T-cell (primary cell): ENCODE measurements around the gene TBC1D21. TPM values are rescaled to one million over a fixed set of nuclear protein-coding genes. Genes with fewer than 3 reads are reported as not detected.

ENCODE experiments used
- ATAC-seq, 4 experiments: fragments of 200-7000 bp in 3 of 4; fragments of 150-1000 bp in 1 of 4; cut with Tn5 transposase; replicated peaks in 1 of 4; 1 replicate in 3 of 4; 2 replicates in 1 of 4; pipeline ENCODE4 v1.10.0; 2021; ENCODE audit warnings: moderate library complexity in 3 of 4, mild to moderate bottlenecking in 2 of 4, moderate number of reproducible peaks in 1 of 4
- CTCF ChIA-PET, 2 donors: fragments of 300-600 bp; sonication (Branson Sonifier 250); formaldehyde crosslinking; loops; one replicate each; lab custom pipeline; 2022; ENCODE audit warnings: antibody characterized with exemption in 2 of 2; lab: Charles Lee
- POLR2A ChIA-PET, 2 donors: fragments of 300-600 bp; sonication (Branson Sonifier 250); formaldehyde crosslinking; loops; one replicate each; lab custom pipeline; 2022; ENCODE audit warnings: antibody characterized with exemption in 2 of 2; lab: Charles Lee
- DNase-seq, 35 experiments: peaks; one replicate each; pipeline versions ENCODE4 v3.0.0 to v3.0.0-alpha.2; 2013 to 2023
- H3K27ac ChIP-seq: one replicate; pipeline ENCODE4 v1.5.1; 2013; ENCODE audit warnings: low read length
- H3K27me3 ChIP-seq, 2 experiments: replicated peaks in 1 of 2; 1 replicate in 1 of 2; 2 replicates in 1 of 2; pipeline versions ENCODE4 v1.6.1 to v1.7.0; 2013; ENCODE audit warnings: low read length in 1 of 2, mixed read lengths in 1 of 2; ENCODE audit not compliant: control insufficient read depth in 2 of 2, insufficient read depth in 2 of 2; ENCODE audit errors: extremely low read depth in 1 of 2
- H3K36me3 ChIP-seq, 2 donors: 1 replicate in 1 of 2; 2 replicates in 1 of 2; pipeline versions ENCODE4 v1.6.1 to v1.7.0; 2013; ENCODE audit warnings: low read length in 1 of 2; ENCODE audit not compliant: control insufficient read depth in 2 of 2, insufficient read depth in 1 of 2; ENCODE audit errors: extremely low read depth in 1 of 2
- H3K4me1 ChIP-seq, 2 experiments: 1 replicate in 1 of 2; 2 replicates in 1 of 2; pipeline versions ENCODE4 v1.6.1 to v1.7.0; 2013; ENCODE audit warnings: low read length in 2 of 2, mixed read lengths in 1 of 2; ENCODE audit not compliant: insufficient read depth in 2 of 2, control insufficient read depth in 1 of 2; ENCODE audit errors: extremely low read depth in 1 of 2
- H3K4me3 ChIP-seq, 2 donors: 1 replicate in 1 of 2; 2 replicates in 1 of 2; pipeline versions ENCODE4 v1.5.1 to v1.7.0; 2013; ENCODE audit warnings: mild to moderate bottlenecking in 2 of 2, low read length in 1 of 2, moderate library complexity in 1 of 2; ENCODE audit not compliant: control insufficient read depth in 1 of 2; ENCODE audit errors: extremely low read depth in 1 of 2
- H3K9me3 ChIP-seq: 2 replicates; pipeline ENCODE4 v1.7.0; 2013
- H3K27ac Mint-ChIP-seq, 2 donors: one replicate each; pipeline ENCODE4 v1.8.0; 2020 to 2021; ENCODE audit warnings: mild to moderate bottlenecking in 2 of 2, mixed read lengths in 2 of 2
- H3K27me3 Mint-ChIP-seq, 2 donors: one replicate each; pipeline ENCODE4 v1.8.0; 2021 to 2022; ENCODE audit warnings: mixed read lengths in 2 of 2
- H3K36me3 Mint-ChIP-seq: one replicate; pipeline ENCODE4 v1.8.0; 2021; ENCODE audit warnings: mixed read lengths
- H3K4me1 Mint-ChIP-seq, 3 donors: one replicate each; pipeline ENCODE4 v1.8.0; 2020 to 2022; ENCODE audit warnings: mixed read lengths in 3 of 3, mild to moderate bottlenecking in 1 of 3
- H3K4me3 Mint-ChIP-seq, 3 donors: one replicate each; pipeline ENCODE4 v1.8.0; 2020 to 2022; ENCODE audit warnings: mild to moderate bottlenecking in 3 of 3, mixed read lengths in 3 of 3, moderate library complexity in 3 of 3
- H3K9me3 Mint-ChIP-seq, 3 donors: one replicate each; pipeline ENCODE4 v1.8.0; 2020 to 2022; ENCODE audit warnings: mixed read lengths in 3 of 3
- WGBS: methylation state at CpG from one replicate; pipeline ENCODE4 v1.1.5; 2013; ENCODE audit warnings: missing lambda C conversion rate; ENCODE audit not compliant: insufficient coverage; 5-methylcytosine and 5-hydroxymethylcytosine counted together
- total RNA-seq, 35 experiments: library from RNA in 6 of 35; stranded (reverse) in 6 of 35; fragments of 120-200 nt in 1 of 35; gene quantifications; one replicate each; pipeline versions ENCODE4 v1.2.1 to v1.2.4 and lab custom pipeline; 2013 to 2026

TBC1D21 gene
- total RNA-seq, 5 donors from 2014 or later (not counting 1 experiment from before 2014, with no cell fraction given): not detected

GRCh38 chr15:73891328-73892315 lies 18.3 kb downstream of the TBC1D21 start:
- Histone ChIP-seq H3K27me3 (peaks cover 0 to 27% of the 10 kb centered on the region in 2 experiments), H3K4me1 (no peaks in the 10 kb centered on the region), H3K4me3 (no peak overlapping the region), H3K36me3 (no peaks in the 10 kb centered on the region), H3K27ac (no peak overlapping the region), H3K9me3 (no peaks in the 10 kb centered on the region)
- H3K27ac Mint-ChIP-seq: no peak overlapping the region
- ChIA-PET CTCF (no interaction called here), POLR2A (no interaction called here)
- H3K36me3 Mint-ChIP-seq: no peaks in the 10 kb centered on the region
- ATAC-seq (no peak), DNase-seq (no peak)
- H3K4me3 Mint-ChIP-seq: no peak overlapping the region
- no peaks in the 10 kb centered on the region for H3K9me3 Mint-ChIP-seq
- H3K4me1 Mint-ChIP-seq: no peaks in the 10 kb centered on the region
- peaks cover 7 to 14% of the 10 kb centered on the region in 2 donors for H3K27me3 Mint-ChIP-seq
- WGBS: 72% methylated on average over 4 of the region's 11 CpGs

GRCh38 chr15:73892446-73893226 lies 19.3 kb downstream of the TBC1D21 start:
- WGBS: 85% methylated on average over 11 of the region's 13 CpGs
- Mint-ChIP-seq H3K4me3 (no peak overlapping the region), H3K36me3 (no peaks in the 10 kb centered on the region), H3K9me3 (no peaks in the 10 kb centered on the region), H3K4me1 (no peaks in the 10 kb centered on the region), H3K27me3 (peaks cover 7 to 14% of the 10 kb centered on the region in 2 donors), H3K27ac (no peak overlapping the region)
- no peak for DNase-seq
- no peak overlapping the region for H3K4me3 ChIP-seq
- H3K4me1 ChIP-seq: peaks cover 0 to 2% of the 10 kb centered on the region in 2 experiments
- ChIA-PET CTCF (no interaction called here), POLR2A (no interaction called here)
- peaks cover 0 to 25% of the 10 kb centered on the region in 2 experiments for H3K27me3 ChIP-seq
- ATAC-seq: no peak
- no peaks in the 10 kb centered on the region for H3K9me3 ChIP-seq
- H3K36me3 ChIP-seq: no peaks in the 10 kb centered on the region
- H3K27ac ChIP-seq: no peak overlapping the region

- Mint-ChIP-seq H3K27ac (no peak overlapping the region), H3K9me3 (no peaks in the 10 kb centered on the region), H3K36me3 (no peaks in the 10 kb centered on the region), H3K27me3 (peaks cover 7% of the 10 kb centered on the region in 2 donors), H3K4me1 (no peaks in the 10 kb centered on the region), H3K4me3 (no peak overlapping the region)
- no peak for DNase-seq
- H3K36me3 ChIP-seq: no peaks in the 10 kb centered on the region
- H3K4me3 ChIP-seq: no peak overlapping the region
- ChIA-PET POLR2A (no interaction called here), CTCF (interaction anchor here in 1 of 2 donors (1.7 kb wide), 1 partner anchor 20 kb away, joined by 6 read pairs; no protein-coding TSS in a partner anchor)
- no peaks in the 10 kb centered on the region for H3K9me3 ChIP-seq
- H3K4me1 ChIP-seq: peaks cover 0 to 2% of the 10 kb centered on the region in 2 experiments
- H3K27me3 ChIP-seq: peaks cover 0 to 25% of the 10 kb centered on the region in 2 experiments
- WGBS: 94% methylated on average over 2 of the region's 12 CpGs
- ATAC-seq: no peak
- no peak overlapping the region for H3K27ac ChIP-seq
Measured at GRCh38 chr15:73894133-73894814, 20.9 kb downstream of the TBC1D21 start.

GRCh38 chr15:73897441-73898261 lies 24.3 kb downstream of the TBC1D21 start:
- 84% methylated on average over 10 of the region's 15 CpGs for WGBS
- Mint-ChIP-seq H3K27me3 (no peaks in the 10 kb centered on the region), H3K4me1 (no peaks in the 10 kb centered on the region), H3K9me3 (no peaks in the 10 kb centered on the region), H3K4me3 (no peak overlapping the region), H3K27ac (no peak overlapping the region), H3K36me3 (no peaks in the 10 kb centered on the region)
- ChIA-PET POLR2A (no interaction called here), CTCF (no interaction called here)
- Histone ChIP-seq H3K4me3 (no peak overlapping the region), H3K9me3 (no peaks in the 10 kb centered on the region), H3K36me3 (peaks cover 0 to 2% of the 10 kb centered on the region in 2 donors), H3K4me1 (peaks cover 0 to 2% of the 10 kb centered on the region in 2 experiments), H3K27ac (no peak overlapping the region), H3K27me3 (peaks cover 0 to 4% of the 10 kb centered on the region in 2 experiments)
- ATAC-seq: peak; percentile 66 to 82 (median 76)
- peak in 34 of 35 experiments; percentile 7 to 72 (median 32) for DNase-seq

- POLR2A ChIA-PET: no interaction called here
- H3K9me3 ChIP-seq: no peaks in the 10 kb centered on the region
Measured at GRCh38 chr15:73899197-73900094, 26.1 kb downstream of the TBC1D21 start.

More at GRCh38 chr15:73899197-73900094, 26.1 kb downstream of the TBC1D21 start:
- H3K4me3 Mint-ChIP-seq: no peak overlapping the region
- Histone ChIP-seq H3K4me1 (peaks cover 0 to 2% of the 10 kb centered on the region in 2 experiments), H3K27ac (no peak overlapping the region), H3K4me3 (no peak overlapping the region), H3K36me3 (peaks cover 0 to 2% of the 10 kb centered on the region in 2 donors), H3K27me3 (peaks cover 0 to 3% of the 10 kb centered on the region in 2 experiments)
- CTCF ChIA-PET: interaction anchor here in 1 of 2 donors (0.9 kb wide), 1 partner anchor 66 kb away, joined by 3 read pairs; no protein-coding TSS in a partner anchor
- no peaks in the 10 kb centered on the region for H3K9me3 Mint-ChIP-seq
- H3K4me1 Mint-ChIP-seq: no peaks in the 10 kb centered on the region
- no peaks in the 10 kb centered on the region for H3K27me3 Mint-ChIP-seq
- ATAC-seq (no peak), DNase-seq (no peak)
- H3K27ac Mint-ChIP-seq: no peak overlapping the region
- H3K36me3 Mint-ChIP-seq: no peaks in the 10 kb centered on the region
- 90% methylated on average over 13 of the region's 15 CpGs for WGBS
